HepG2 (cell line): ENCODE results near the gene SIK3. TPM values are rescaled to one million over a fixed set of nuclear protein-coding genes. Genes with fewer than 3 reads are reported as not detected.
A peak's percentile ranks its signal among the peaks of the same experiment; 100 is the strongest.

Experiments
- ATAC-seq: fragments of 200-7000 bp; cut with Tn5 transposase; 3 replicates; pipeline ENCODE4 v1.9.1; 2020; ENCODE audit warnings: mild to moderate bottlenecking, moderate library complexity
- BruUV-seq: library from RNA; stranded (reverse); fragments of 400-500 nt; replicated peaks from 2 replicates; lab custom pipeline; 2021; lab: Mats Ljungman, UMichigan
- CTCF ChIA-PET: fragments of 300-600 bp; formaldehyde crosslinking; extraction: SDS; loops from one replicate; lab custom pipeline; 2021; ENCODE audit warnings: low total read pairs, inconsistent platforms, low intra/inter-chr PET ratio; lab: Yijun Ruan, JAX
- POLR2A ChIA-PET: fragments of 350-600 bp; sonication (Branson Sonifier 250); formaldehyde crosslinking; loops from one replicate; lab custom pipeline; 2020; ENCODE audit warnings: antibody characterized with exemption, inconsistent platforms; lab: Yijun Ruan, JAX
- DNase-seq: peaks from one replicate; pipeline ENCODE4 v3.0.0-alpha.2; 2015; ENCODE audit warnings: low spot score
- FAIRE-seq: peaks from 3 replicates; lab custom pipeline; 2011; peaks lifted over from hg19 to GRCh38; lab: Jason Lieb, UNC
- H2AFZ ChIP-seq: one replicate; pipeline ENCODE4 v1.6.1; 2011; ENCODE audit warnings: low read length, inconsistent platforms
- H3K27ac ChIP-seq: fragments of 300-600 bp; 3 replicates; pipeline ENCODE4 v1.8.0; 2011; ENCODE audit warnings: mixed run types, mild to moderate bottlenecking, mixed read lengths, low read length, inconsistent platforms; ENCODE audit not compliant: insufficient read depth; ENCODE audit errors: extremely low read length
- H3K27me3 ChIP-seq, 2 experiments: fragments of 200-600 bp in 1 of 2; 2 replicates in 1 of 2; 3 replicates in 1 of 2; pipeline versions ENCODE4 v1.6.0 to v1.8.0; 2011; ENCODE audit warnings: low read length in 2 of 2, mild to moderate bottlenecking in 2 of 2, moderate library complexity in 2 of 2, inconsistent platforms in 1 of 2; ENCODE audit not compliant: insufficient read depth in 2 of 2, control insufficient read depth in 1 of 2
- H3K36me3 ChIP-seq, 2 experiments: fragments of 200-600 bp in 1 of 2; replicated peaks in 1 of 2; 2 replicates in 1 of 2; 3 replicates in 1 of 2; pipeline versions ENCODE4 v1.5.1 to v1.8.0; 2011; ENCODE audit warnings: low read length in 2 of 2, inconsistent platforms in 1 of 2; ENCODE audit not compliant: insufficient read depth in 2 of 2, control insufficient read depth in 1 of 2
- H3K4me1 ChIP-seq: 2 replicates; pipeline ENCODE4 v1.5.1; 2012; ENCODE audit warnings: low read length, inconsistent platforms; ENCODE audit not compliant: insufficient read depth
- H3K4me2 ChIP-seq: 2 replicates; pipeline ENCODE4 v1.6.0; 2011; ENCODE audit warnings: low read depth, low read length, inconsistent platforms
- H3K4me3 ChIP-seq, 3 experiments: fragments of 200-600 bp in 1 of 3; sonication (generic), shearing (Covaris generic) in 1 of 3; replicated peaks in 1 of 3; 2 replicates each; pipeline ENCODE4 v1.5.1; 2011 to 2016; ENCODE audit warnings: low read length in 3 of 3, inconsistent platforms in 2 of 3, low read depth in 2 of 3, mild to moderate bottlenecking in 2 of 3, control low read depth in 1 of 3, mixed read lengths in 1 of 3; ENCODE audit not compliant: insufficient read depth in 1 of 3
- H3K79me2 ChIP-seq: one replicate; pipeline ENCODE4 v1.6.1; 2011; ENCODE audit warnings: low read length, inconsistent platforms; ENCODE audit not compliant: insufficient read depth
- H3K9ac ChIP-seq: 2 replicates; pipeline ENCODE4 v1.6.0; 2011; ENCODE audit warnings: mild to moderate bottlenecking, low read depth, low read length, inconsistent platforms; ENCODE audit not compliant: insufficient read depth
- H3K9me3 ChIP-seq: 2 replicates; pipeline ENCODE4 v1.5.1; 2012; ENCODE audit warnings: mild to moderate bottlenecking, low read length
- H4K20me1 ChIP-seq: 2 replicates; pipeline ENCODE4 v1.6.0; 2011; ENCODE audit warnings: inconsistent platforms, mild to moderate bottlenecking, low read length, moderate library complexity; ENCODE audit not compliant: insufficient read depth
- CBX2 ChIP-seq, 2 experiments: fragments of 200-600 bp in 1 of 2; sonication (generic); formaldehyde crosslinking in 1 of 2; IDR thresholded peaks; 2 replicates each; pipeline versions ENCODE4 v1.7.0 to v1.8.1; 2018 to 2022; ENCODE audit warnings: low read depth in 2 of 2, low read length in 1 of 2, mild to moderate bottlenecking in 1 of 2, missing genetic modification reagents in 1 of 2
- CEBPB ChIP-seq: IDR thresholded peaks from 2 replicates; pipeline ENCODE4 v1.6.1; 2011; ENCODE audit warnings: low read depth, low read length, improper control_type of control experiment, borderline replicate concordance
- CEBPG ChIP-seq: IDR thresholded peaks from 2 replicates; pipeline ENCODE4 v1.6.1; 2016
- CHCHD3 ChIP-seq: sonication (generic); formaldehyde crosslinking; IDR thresholded peaks from 2 replicates; pipeline ENCODE4 v1.8.0; 2022; ENCODE audit warnings: mild to moderate bottlenecking, missing genetic modification reagents, moderate library complexity
- CREB1 ChIP-seq, 2 experiments: fragments of 450-650 bp in 1 of 2; IDR thresholded peaks; 2 replicates each; pipeline ENCODE4 v1.6.1; 2016 to 2017; ENCODE audit warnings: control low read depth in 1 of 2, mild to moderate bottlenecking in 1 of 2, missing compliant biosample characterization in 1 of 2, missing genetic modification characterization in 1 of 2
- GATAD2A ChIP-seq: IDR thresholded peaks from 2 replicates; pipeline ENCODE4 v1.6.1; 2016
- HDAC1 ChIP-seq: sonication (generic); formaldehyde crosslinking; IDR thresholded peaks from 2 replicates; pipeline ENCODE4 v1.5.1; 2020; ENCODE audit warnings: mild to moderate bottlenecking, missing genetic modification reagents
- HES4 ChIP-seq: sonication (generic); formaldehyde crosslinking; IDR thresholded peaks from 2 replicates; pipeline ENCODE4 v1.9.0; 2021; ENCODE audit warnings: mild to moderate bottlenecking, missing genetic modification reagents, borderline replicate concordance
- HNF4A ChIP-seq: sonication (generic); formaldehyde crosslinking; IDR thresholded peaks from 2 replicates; pipeline ENCODE4 v1.4.0; 2020; ENCODE audit warnings: missing genetic modification reagents
- HNRNPH1 ChIP-seq: fragments of 200-400 bp; formaldehyde crosslinking; optimal IDR thresholded peaks from 2 replicates; pipeline ENCODE3; 2017; ENCODE audit warnings: mild to moderate bottlenecking, low read depth, low read length
- IRX3 ChIP-seq: sonication (generic); formaldehyde crosslinking; IDR thresholded peaks from 2 replicates; pipeline ENCODE4 v1.8.1; 2023; ENCODE audit warnings: mild to moderate bottlenecking, low read depth, missing genetic modification reagents, borderline replicate concordance
- KDM2A ChIP-seq: sonication (generic); formaldehyde crosslinking; IDR thresholded peaks from 2 replicates; pipeline ENCODE4 v1.4.0; 2020; ENCODE audit warnings: low read depth, missing genetic modification reagents, borderline replicate concordance
- MIER2 ChIP-seq: IDR thresholded peaks from 2 replicates; pipeline ENCODE4 v1.6.1; 2016; ENCODE audit warnings: missing biosample characterization, missing genetic modification reagents
- MYC ChIP-seq: sonication (generic); formaldehyde crosslinking; IDR thresholded peaks from 2 replicates; pipeline ENCODE4 v1.9.0; 2021; ENCODE audit warnings: missing genetic modification reagents, borderline replicate concordance
- NBN ChIP-seq: fragments of 450-650 bp; conservative IDR thresholded peaks from 2 replicates; pipeline ENCODE4 v1.6.1; 2017
- NFYB ChIP-seq: sonication (generic); formaldehyde crosslinking; IDR thresholded peaks from 2 replicates; pipeline ENCODE4 v1.4.0; 2020; ENCODE audit warnings: missing genetic modification reagents
- NR2F1 ChIP-seq, 2 experiments: fragments of 450-650 bp in 1 of 2; formaldehyde crosslinking in 1 of 2; IDR thresholded peaks; 2 replicates each; pipeline versions ENCODE4 v1.5.0 to v1.6.1; 2016 to 2020; ENCODE audit warnings: mild to moderate bottlenecking in 1 of 2, missing compliant biosample characterization in 1 of 2, missing genetic modification reagents in 1 of 2, moderate library complexity in 1 of 2
- TP53 ChIP-seq: sonication (generic); formaldehyde crosslinking; conservative IDR thresholded peaks from 2 replicates; pipeline ENCODE4 v1.4.0; 2020; ENCODE audit warnings: missing genetic modification reagents
- ZNF180 ChIP-seq: sonication (generic); formaldehyde crosslinking; IDR thresholded peaks from 2 replicates; pipeline ENCODE4 v1.4.0; 2020; ENCODE audit warnings: low read depth, missing genetic modification reagents, borderline replicate concordance
- ZNF33A ChIP-seq: sonication (generic); formaldehyde crosslinking; IDR thresholded peaks from 2 replicates; pipeline ENCODE4 v1.5.1; 2020; ENCODE audit warnings: missing genetic modification reagents, mild to moderate bottlenecking, moderate library complexity, borderline replicate concordance
- ZNF891 ChIP-seq: sonication (generic); formaldehyde crosslinking; IDR thresholded peaks from 2 replicates; pipeline ENCODE4 v1.5.0; 2020; ENCODE audit warnings: mild to moderate bottlenecking, missing genetic modification reagents
- WGBS: methylation state at CpG from one replicate; pipeline ENCODE4 v1.1.6; 2017; ENCODE audit warnings: low lambda C conversion rate; 5-methylcytosine and 5-hydroxymethylcytosine counted together
- in situ Hi-C: cut with HindIII; loops from 2 replicates; pipeline ENCODE4 v1.10.0; 2017; ENCODE audit warnings: low pct_unique_long_range_greater_than_20kb; ENCODE audit not compliant: extremely low pct_ligation_motif_present
- intact Hi-C: fragments of 100-400 bp; cut with micrococcal nuclease; formaldehyde crosslinking; loops from one replicate; pipeline ENCODE4 v1.10.0; 2022; ENCODE audit not compliant: unreplicated experiment
- polyA plus RNA-seq, 8 experiments: library from polyadenylated mRNA; depleted of rRNA in 3 of 8; stranded (reverse) in 7 of 8; unstranded in 1 of 8; fragments of >200 nt; fragmentation: Illumina TruSeq in 4 of 8; extraction: Trizol in 4 of 8; gene quantifications; 2 replicates each; pipeline versions ENCODE4 v1.2.1 to v1.2.3, GENCODE V29; 2011 to 2016; ENCODE audit warnings: low read depth in 4 of 8, missing spikeins in 1 of 8, mixed read lengths in 1 of 8; ENCODE audit not compliant: insufficient read depth in 1 of 8
- total RNA-seq, 5 experiments: library from RNA; depleted of rRNA; stranded (reverse); fragments of >200 nt; fragmentation: Illumina TruSeq; extraction: Trizol; gene quantifications; 2 replicates each; pipeline ENCODE4 v1.2.3, GENCODE V29; 2016; ENCODE audit warnings: low read depth in 1 of 5
- TF ChIP-seq, protein P1 (sequence below): IDR thresholded peaks from 2 replicates; pipeline ENCODE4 v1.6.1; 2016; ENCODE audit warnings: low read depth

Gene SIK3
- total and polyA plus RNA-seq, 2 of the 13 experiments (the other 11 are each of a cell fraction or from before 2014, with no cell fraction given) = 5.7 to 9.8 TPM

DNA sequence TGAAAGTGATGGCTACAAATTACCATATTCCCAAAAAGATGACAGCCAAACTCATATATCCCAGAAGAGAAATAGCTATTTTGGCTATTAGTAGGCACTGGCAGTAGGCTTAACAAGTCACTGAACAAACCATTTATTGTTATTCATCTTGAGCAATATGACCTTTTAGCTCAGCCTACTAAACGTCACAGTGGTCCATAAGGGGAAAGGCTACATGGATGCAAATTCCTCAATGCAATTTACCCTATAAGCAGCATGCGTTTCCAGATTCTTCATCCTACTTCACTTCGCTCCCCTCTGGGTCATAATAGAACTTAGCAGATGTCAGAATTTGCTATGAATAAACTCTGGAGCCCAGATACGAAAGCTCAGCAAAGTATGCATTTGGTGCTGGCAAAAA lies 114.0 kb downstream of the SIK3 start (continued):
- TF ChIP-seq NR2F1 (CRISPR knock-in tag; IDR thresholded peaks at IDR 0.05) = peak in 1 of 2 experiments; percentile 40; a peak in 1 of 4 replicates
- TF ChIP-seq ZNF180 = no peak
- 0 out of 2 replicates have a peak, but pooled peaks have one; percentile 27 for TF ChIP-seq GATAD2A (CRISPR knock-in tag)
- TF ChIP-seq CEBPG = peak; percentile 67
- TF ChIP-seq CEBPB = peak; percentile 75; the same call in 1 of the 2 replicates
- no peak for TF ChIP-seq HNRNPH1
- TF ChIP-seq CREB1 (IDR thresholded peaks at IDR 0.05) = no peak
- peak; percentile 36; the same call in 1 of the 2 replicates for TF ChIP-seq CREB1 (CRISPR knock-in tag; IDR thresholded peaks at IDR 0.05)
- TF ChIP-seq, protein P1, sequence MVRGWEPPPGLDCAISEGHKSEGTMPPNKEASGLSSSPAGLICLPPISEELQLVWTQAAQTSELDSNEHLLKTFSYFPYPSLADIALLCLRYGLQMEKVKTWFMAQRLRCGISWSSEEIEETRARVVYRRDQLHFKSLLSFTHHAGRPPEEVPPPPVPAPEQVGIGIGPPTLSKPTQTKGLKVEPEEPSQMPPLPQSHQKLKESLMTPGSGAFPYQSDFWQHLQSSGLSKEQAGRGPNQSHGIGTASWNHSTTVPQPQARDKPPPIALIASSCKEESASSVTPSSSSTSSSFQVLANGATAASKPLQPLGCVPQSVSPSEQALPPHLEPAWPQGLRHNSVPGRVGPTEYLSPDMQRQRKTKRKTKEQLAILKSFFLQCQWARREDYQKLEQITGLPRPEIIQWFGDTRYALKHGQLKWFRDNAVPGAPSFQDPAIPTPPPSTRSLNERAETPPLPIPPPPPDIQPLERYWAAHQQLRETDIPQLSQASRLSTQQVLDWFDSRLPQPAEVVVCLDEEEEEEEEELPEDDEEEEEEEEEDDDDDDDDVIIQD = peak; percentile 25; the same call in 1 of the 2 replicates
- 0 out of 2 replicates have a peak, but pooled peaks have one; percentile 26 for TF ChIP-seq HNF4A (CRISPR knock-in tag)

DNA sequence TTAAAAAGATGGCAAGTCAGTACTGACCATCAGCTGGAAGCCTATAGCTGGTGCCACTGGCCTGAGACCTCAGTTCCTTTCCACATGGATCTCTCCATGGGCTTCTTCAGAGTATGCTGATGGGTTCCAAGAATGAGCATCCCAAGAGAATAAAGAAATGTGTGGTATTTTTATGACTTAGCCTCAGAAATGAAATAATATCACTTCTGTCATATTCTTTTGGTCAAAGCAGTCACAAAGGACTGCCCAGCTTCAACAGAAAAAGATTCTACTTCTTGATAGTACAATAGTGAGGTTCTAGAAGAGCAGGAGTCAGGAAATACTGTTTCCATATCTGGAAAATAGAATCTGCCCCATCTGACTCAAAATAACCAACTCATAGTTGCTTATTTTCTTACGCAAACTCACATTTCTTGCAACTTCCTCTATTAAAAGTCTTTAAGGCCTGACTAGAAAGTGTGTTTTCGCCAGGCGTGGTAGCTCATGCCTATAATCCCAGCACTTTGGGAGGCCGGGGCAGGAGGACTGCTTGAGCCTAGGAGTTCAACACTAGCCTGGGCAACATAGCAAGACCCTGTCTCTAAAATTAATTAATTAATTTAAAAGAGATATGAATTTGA lies 116.9 kb downstream of the SIK3 start:
- H3K27me3 ChIP-seq = no peaks in the 10 kb centered on the region
- H3K27ac ChIP-seq = no peak overlapping the region
- no peaks in the 10 kb centered on the region for H3K9me3 ChIP-seq
- TF ChIP-seq CBX2 (IDR thresholded peaks at IDR 0.05; ENCODE audit: low read depth, low read length) (no peak), CBX2 (CRISPR knock-in tag; IDR thresholded peaks at IDR 0.05; ENCODE audit: low read depth) (no peak), MIER2 (no peak), NFYB (no peak), HDAC1 (CRISPR knock-in tag) (no peak), MYC (CRISPR knock-in tag) (no peak), CHCHD3 (CRISPR knock-in tag) (no peak), TP53 (CRISPR knock-in tag) (no peak), IRX3 (CRISPR knock-in tag) (no peak), ZNF33A (CRISPR knock-in tag) (no peak), NBN (no peak), KDM2A (CRISPR knock-in tag) (no peak), HES4 (no peak), ZNF891 (CRISPR knock-in tag) (no peak)
- peaks cover 11% of the 10 kb centered on the region for H3K79me2 ChIP-seq
- ATAC-seq = no peak
- H3K4me1 ChIP-seq = peaks cover 24% of the 10 kb centered on the region
- CTCF ChIA-PET = no interaction called here
- no peak for FAIRE-seq
- H3K4me2 ChIP-seq = no peak overlapping the region
- peaks cover 15% of the 10 kb centered on the region for H4K20me1 ChIP-seq
- H3K9ac ChIP-seq = no peak overlapping the region
- in situ Hi-C loops (no loop called here), intact Hi-C loops (no loop called here)
- no peak for DNase-seq
- 100% methylated on average over 4 of the region's 4 CpGs for WGBS
- POLR2A ChIA-PET = no interaction called here
- no peak overlapping the region for H3K4me3 ChIP-seq
- no TSS peak for BruUV-seq
- H3K36me3 ChIP-seq = no peaks in the 10 kb centered on the region
- H2AFZ ChIP-seq = no peak overlapping the region
